Neural cell (in vitro differentiated cells): ENCODE data around the gene KRT3. TPM values are rescaled to one million over a fixed set of nuclear protein-coding genes. Genes with fewer than 3 reads are reported as not detected.

ENCODE experiments used
- H2AFZ ChIP-seq: fragments of 200-600, 300-800 bp; sonication (generic), shearing (Covaris generic); 2 replicates; pipeline ENCODE4 v1.6.0; 2014; ENCODE audit warnings: low read depth, mild to moderate bottlenecking, antibody characterized with exemption, low read length, moderate library complexity
- H3F3A ChIP-seq: fragments of 200-600 bp; shearing (Covaris generic); 2 replicates; pipeline ENCODE4 v1.6.1; 2016; ENCODE audit warnings: mild to moderate bottlenecking, moderate library complexity, mixed read lengths, antibody characterized with exemption, low read length; ENCODE audit not compliant: insufficient read depth, poor library complexity, severe bottlenecking
- H3K27ac ChIP-seq: fragments of 200-600, 300-800 bp; sonication (generic), shearing (Covaris generic); 2 replicates; pipeline ENCODE4 v1.5.1; 2014; ENCODE audit warnings: mild to moderate bottlenecking, low read length, moderate library complexity
- H3K27me3 ChIP-seq: fragments of 300-800, 200-600 bp; sonication (generic), shearing (Covaris generic); 2 replicates; pipeline ENCODE4 v1.6.0; 2014; ENCODE audit warnings: mild to moderate bottlenecking, low read depth, low read length, moderate library complexity; ENCODE audit not compliant: insufficient read depth
- H3K36me3 ChIP-seq: fragments of 300-800, 200-600 bp; sonication (generic), shearing (Covaris generic); 2 replicates; pipeline ENCODE4 v1.5.1; 2014; ENCODE audit warnings: mild to moderate bottlenecking, antibody characterized with exemption, low read length, moderate library complexity; ENCODE audit not compliant: insufficient read depth
- H3K4me2 ChIP-seq: fragments of 300-800, 200-600 bp; sonication (generic), shearing (Covaris generic); 2 replicates; pipeline ENCODE4 v1.6.0; 2014; ENCODE audit warnings: mild to moderate bottlenecking, low read length
- H3K4me3 ChIP-seq: fragments of 300-800, 200-600 bp; sonication (generic), shearing (Covaris generic); 2 replicates; pipeline ENCODE4 v1.5.1; 2014; ENCODE audit warnings: mild to moderate bottlenecking, low read length, moderate library complexity
- H3K79me2 ChIP-seq: fragments of 200-600 bp; shearing (Covaris generic); replicated peaks from 2 replicates; pipeline ENCODE4 v1.6.0; 2014; ENCODE audit warnings: mild to moderate bottlenecking, low read length, moderate library complexity; ENCODE audit not compliant: insufficient read depth
- H3K9ac ChIP-seq: fragments of 300-800, 200-600 bp; sonication (generic), shearing (Covaris generic); 2 replicates; pipeline ENCODE4 v1.6.1; 2016; ENCODE audit warnings: mild to moderate bottlenecking, low read length, mixed read lengths
- H3K9me2 ChIP-seq: fragments of 200-600 bp; shearing (Covaris generic); 2 replicates; pipeline ENCODE4 v1.6.1; 2016; ENCODE audit warnings: mild to moderate bottlenecking, low read length, mixed read lengths; ENCODE audit not compliant: insufficient read depth
- H3K9me3 ChIP-seq: fragments of 200-600, 300-800 bp; sonication (generic), shearing (Covaris generic); 2 replicates; pipeline ENCODE4 v1.6.1; 2016; ENCODE audit warnings: mild to moderate bottlenecking, mixed run types, low read length, moderate library complexity, mixed read lengths
- H4K20me1 ChIP-seq: fragments of 200-600 bp; shearing (Covaris generic); 2 replicates; pipeline ENCODE4 v1.6.1; 2016; ENCODE audit warnings: mild to moderate bottlenecking, mixed run types; ENCODE audit not compliant: insufficient read depth
- CTCF ChIP-seq: fragments of 450-650 bp; IDR thresholded peaks from 2 replicates; pipeline ENCODE4 v1.5.1; 2014; ENCODE audit warnings: antibody characterized with exemption, mild to moderate bottlenecking, moderate library complexity; ENCODE audit not compliant: poor library complexity, severe bottlenecking
- EP300 ChIP-seq: fragments of 450-650 bp; conservative IDR thresholded peaks from 2 replicates; pipeline ENCODE4 v1.6.1; 2014; ENCODE audit warnings: antibody characterized with exemption, mild to moderate bottlenecking, moderate library complexity; ENCODE audit not compliant: poor library complexity, severe bottlenecking
- EZH2 ChIP-seq: fragments of 200-600, 300-800 bp; shearing (Covaris generic), sonication (generic); IDR thresholded peaks from 2 replicates; pipeline ENCODE4 v1.6.1; 2014; ENCODE audit warnings: antibody characterized with exemption, low read length, borderline replicate concordance, mild to moderate bottlenecking; ENCODE audit not compliant: insufficient read depth, poor library complexity, severe bottlenecking
- MXI1 ChIP-seq: fragments of 450-650 bp; conservative IDR thresholded peaks from 2 replicates; pipeline ENCODE4 v1.6.1; 2014; ENCODE audit warnings: antibody characterized with exemption, mild to moderate bottlenecking; ENCODE audit not compliant: poor library complexity, severe bottlenecking
- POLR2AphosphoS5 ChIP-seq: IDR thresholded peaks from 2 replicates; pipeline ENCODE4 v1.6.1; 2012
- RAD21 ChIP-seq: fragments of 450-650 bp; conservative IDR thresholded peaks from 2 replicates; pipeline ENCODE4 v1.6.1; 2014; ENCODE audit warnings: antibody characterized with exemption, mild to moderate bottlenecking, moderate library complexity
- REST ChIP-seq: IDR thresholded peaks from 2 replicates; pipeline ENCODE4 v1.6.1; 2012; ENCODE audit warnings: borderline replicate concordance
- SMC3 ChIP-seq: fragments of 450-650 bp; conservative IDR thresholded peaks from 2 replicates; pipeline ENCODE4 v1.6.1; 2014; ENCODE audit warnings: antibody characterized with exemption, mild to moderate bottlenecking, moderate library complexity; ENCODE audit not compliant: poor library complexity
- TAF1 ChIP-seq: IDR thresholded peaks from 2 replicates; pipeline ENCODE4 v1.6.1; 2012; ENCODE audit warnings: low read depth
- polyA plus RNA-seq: library from polyadenylated mRNA; depleted of rRNA; stranded (reverse); fragments of >200 nt; gene quantifications from 2 replicates; pipeline ENCODE4 v1.2.3, GENCODE V29; 2014

Gene KRT3
- polyA plus RNA-seq, 1 donor from 2014 or later, result not detected

- Histone ChIP-seq H3K27ac (no peak overlapping the region), H3K4me2 (no peak overlapping the region), H3F3A (no peaks in the 10 kb centered on the region), H3K79me2 (no peaks in the 10 kb centered on the region), H3K27me3 (no peaks in the 10 kb centered on the region), H3K4me3 (no peak overlapping the region), H3K9ac (no peak overlapping the region), H3K9me2 (no peaks in the 10 kb centered on the region), H3K36me3 (no peaks in the 10 kb centered on the region), H3K9me3 (no peaks in the 10 kb centered on the region), H2AFZ (no peak overlapping the region), H4K20me1 (no peaks in the 10 kb centered on the region)
- TF ChIP-seq RAD21 (no peak), POLR2AphosphoS5 (no peak), EP300 (no peak), TAF1 (no peak), SMC3 (no peak), MXI1 (no peak), REST (no peak), EZH2 (no peak), CTCF (no peak)
Observed at GRCh38 chr12:52798003-52798670, 2.2 kb upstream of the KRT3 start.

GRCh38 chr12:52797529-52797894 is 1.6 kb upstream of the KRT3 start:
- H3K9me3 ChIP-seq, result no peaks in the 10 kb centered on the region
- H3K9me2 ChIP-seq, result no peaks in the 10 kb centered on the region
- no peaks in the 10 kb centered on the region for H3K36me3 ChIP-seq
- no peak overlapping the region for H3K9ac ChIP-seq
- TF ChIP-seq EZH2 (no peak), MXI1 (no peak), RAD21 (no peak), SMC3 (no peak), TAF1 (no peak), REST (no peak), EP300 (no peak), CTCF (no peak), POLR2AphosphoS5 (no peak)
- H4K20me1 ChIP-seq, result no peaks in the 10 kb centered on the region
- H3K27ac ChIP-seq, result no peak overlapping the region
- no peak overlapping the region for H3K4me3 ChIP-seq
- H3F3A ChIP-seq, result no peaks in the 10 kb centered on the region
- H3K4me2 ChIP-seq, result no peak overlapping the region
- H2AFZ ChIP-seq, result no peak overlapping the region
- H3K79me2 ChIP-seq, result no peaks in the 10 kb centered on the region
- H3K27me3 ChIP-seq, result no peaks in the 10 kb centered on the region
